ENCODE results near the gene BCL6B.
A peak's percentile ranks its signal among the peaks of the same experiment; 100 is the strongest.
"Not testable (repeated sequence)": the region's sequence is repeated elsewhere in the genome, so short reads cannot be mapped to it uniquely, and the experiment has no call there.

BCL6B gene

GRCh38 chr17:7042501-7043181, 19.8 kb downstream of the BCL6B start:
- H3K4me3 ChIP-seq = no peak overlapping the region
- no peak for DNase-seq (ENCODE audit: low read depth, low spot score)

GRCh38 chr17:7043182-7043496, 20.3 kb downstream of the BCL6B start:
- DNase-seq (ENCODE audit: low read depth, low spot score) = no peak
- no peak for TF ChIP-seq POLR2AphosphoS5 (IDR thresholded peaks at IDR 0.05; ENCODE audit: borderline replicate concordance, low read depth, low read length)
- no peak for TF ChIP-seq FOXP2 (optimal IDR thresholded peaks at IDR 0.05; ENCODE audit: control extremely low read depth, extremely low read length, insufficient read depth)
- no peak for TF ChIP-seq EZH2 (IDR thresholded peaks at IDR 0.05)
- Histone ChIP-seq H3K4me3 (no peak overlapping the region), H3K9ac (ENCODE audit: insufficient read length) (no peak overlapping the region), H3K36me3 (ENCODE audit: insufficient read depth, low read length) (no peaks in the 10 kb centered on the region), H3K9me3 (ENCODE audit: low read depth, low read length) (no peaks in the 10 kb centered on the region), H3K27ac (no peak overlapping the region)

More at GRCh38 chr17:7042501-7043181, 19.8 kb downstream of the BCL6B start:
- Histone ChIP-seq H3K9ac (ENCODE audit: insufficient read length) (no peak overlapping the region), H3K27ac (no peak overlapping the region), H3K36me3 (ENCODE audit: insufficient read depth, low read length) (no peaks in the 10 kb centered on the region), H3K9me3 (ENCODE audit: low read depth, low read length) (no peaks in the 10 kb centered on the region)
- TF ChIP-seq FOXP2 (optimal IDR thresholded peaks at IDR 0.05; ENCODE audit: control extremely low read depth, extremely low read length, insufficient read depth) (no peak), POLR2AphosphoS5 (IDR thresholded peaks at IDR 0.05; ENCODE audit: borderline replicate concordance, low read depth, low read length) (no peak), EZH2 (IDR thresholded peaks at IDR 0.05) (no peak)

- H3K27ac ChIP-seq = no peak within 1 kb of the TSS
- no peak within 1 kb of the TSS for H3K4me3 ChIP-seq
- no peak within 1 kb of the TSS for H3K9ac ChIP-seq (ENCODE audit: insufficient read length)
- H3K36me3 ChIP-seq (ENCODE audit: insufficient read depth, low read length) = no peaks in the 10 kb centered on the region
- no peak for TF ChIP-seq FOXP2 (optimal IDR thresholded peaks at IDR 0.05; ENCODE audit: control extremely low read depth, extremely low read length, insufficient read depth)
- no peak for TF ChIP-seq POLR2AphosphoS5 (IDR thresholded peaks at IDR 0.05; ENCODE audit: borderline replicate concordance, low read depth, low read length)
- no peak for TF ChIP-seq EZH2 (IDR thresholded peaks at IDR 0.05)
- DNase-seq (ENCODE audit: low read depth, low spot score) = no peak
- H3K9me3 ChIP-seq (ENCODE audit: low read depth, low read length) = no peaks in the 10 kb centered on the region
Observed at GRCh38 chr17:7043497-7044198, 20.8 kb downstream of the BCL6B start, which contains the start of gene SLC16A11. Gene SLC16A11 (minus strand): TSS chr17:7044092. CDS start chr17:7043513, 579 bp downstream.

- TF ChIP-seq EZH2 (IDR thresholded peaks at IDR 0.05) = no peak
- no peak for TF ChIP-seq FOXP2 (optimal IDR thresholded peaks at IDR 0.05; ENCODE audit: control extremely low read depth, extremely low read length, insufficient read depth)
- no peak for TF ChIP-seq POLR2AphosphoS5 (IDR thresholded peaks at IDR 0.05; ENCODE audit: borderline replicate concordance, low read depth, low read length)
- no peak overlapping the region for H3K9ac ChIP-seq (ENCODE audit: insufficient read length)
- peak overlapping the region; percentile 39 for H3K4me3 ChIP-seq
- H3K36me3 ChIP-seq (ENCODE audit: insufficient read depth, low read length) = no peaks in the 10 kb centered on the region
- no peaks in the 10 kb centered on the region for H3K9me3 ChIP-seq (ENCODE audit: low read depth, low read length)
- peak; percentile 55 for DNase-seq (ENCODE audit: low read depth, low spot score)
- H3K27ac ChIP-seq = no peak overlapping the region
Observed at GRCh38 chr17:7045492-7046126, 22.8 kb downstream of the BCL6B start.

GRCh38 chr17:7046127-7046724, 23.4 kb downstream of the BCL6B start:
- no peak overlapping the region for H3K27ac ChIP-seq
- no peaks in the 10 kb centered on the region for H3K36me3 ChIP-seq (ENCODE audit: insufficient read depth, low read length)
- H3K9ac ChIP-seq (ENCODE audit: insufficient read length) = no peak overlapping the region
- DNase-seq (ENCODE audit: low read depth, low spot score) = no peak
- TF ChIP-seq EZH2 (IDR thresholded peaks at IDR 0.05) = no peak
- TF ChIP-seq FOXP2 (optimal IDR thresholded peaks at IDR 0.05; ENCODE audit: control extremely low read depth, extremely low read length, insufficient read depth) = no peak
- TF ChIP-seq POLR2AphosphoS5 (IDR thresholded peaks at IDR 0.05; ENCODE audit: borderline replicate concordance, low read depth, low read length) = no peak
- H3K9me3 ChIP-seq (ENCODE audit: low read depth, low read length) = no peaks in the 10 kb centered on the region
- peak overlapping the region; percentile 39 for H3K4me3 ChIP-seq

- not testable (repeated sequence) for H3K36me3 ChIP-seq (ENCODE audit: insufficient read depth, low read length); H3K27ac ChIP-seq; H3K4me3 ChIP-seq; H3K9ac ChIP-seq (ENCODE audit: insufficient read length); H3K9me3 ChIP-seq (ENCODE audit: low read depth, low read length); DNase-seq (ENCODE audit: low read depth, low spot score)
Observed at GRCh38 chr17:7046725-7047397, 24.0 kb downstream of the BCL6B start.

GRCh38 chr17:7047566-7047965, 24.7 kb downstream of the BCL6B start:
- Histone ChIP-seq H3K9ac (ENCODE audit: insufficient read length) (no peak overlapping the region), H3K36me3 (ENCODE audit: insufficient read depth, low read length) (no peaks in the 10 kb centered on the region), H3K9me3 (ENCODE audit: low read depth, low read length) (no peaks in the 10 kb centered on the region), H3K4me3 (no peak overlapping the region), H3K27ac (no peak overlapping the region)
- TF ChIP-seq EZH2 (IDR thresholded peaks at IDR 0.05) (no peak), POLR2AphosphoS5 (IDR thresholded peaks at IDR 0.05; ENCODE audit: borderline replicate concordance, low read depth, low read length) (no peak), FOXP2 (optimal IDR thresholded peaks at IDR 0.05; ENCODE audit: control extremely low read depth, extremely low read length, insufficient read depth) (no peak)
- no peak for DNase-seq (ENCODE audit: low read depth, low spot score)

GRCh38 chr17:7048968-7049367, 26.1 kb downstream of the BCL6B start:
- H3K9me3 ChIP-seq (ENCODE audit: low read depth, low read length) = no peaks in the 10 kb centered on the region
- no peak overlapping the region for H3K27ac ChIP-seq
- no peak for TF ChIP-seq POLR2AphosphoS5 (IDR thresholded peaks at IDR 0.05; ENCODE audit: borderline replicate concordance, low read depth, low read length)
- TF ChIP-seq FOXP2 (optimal IDR thresholded peaks at IDR 0.05; ENCODE audit: control extremely low read depth, extremely low read length, insufficient read depth) = no peak
- TF ChIP-seq EZH2 (IDR thresholded peaks at IDR 0.05) = no peak
- no peak overlapping the region for H3K4me3 ChIP-seq
- no peak overlapping the region for H3K9ac ChIP-seq (ENCODE audit: insufficient read length)
- no peak for DNase-seq (ENCODE audit: low read depth, low spot score)
- no peaks in the 10 kb centered on the region for H3K36me3 ChIP-seq (ENCODE audit: insufficient read depth, low read length)

- not testable (repeated sequence) for H3K36me3 ChIP-seq (ENCODE audit: insufficient read depth, low read length); DNase-seq (ENCODE audit: low read depth, low spot score); H3K27ac ChIP-seq; H3K9me3 ChIP-seq (ENCODE audit: low read depth, low read length); H3K4me3 ChIP-seq; H3K9ac ChIP-seq (ENCODE audit: insufficient read length)
Observed at GRCh38 chr17:7050583-7050982, 27.7 kb downstream of the BCL6B start.

Data from SK-N-MC (cell line).